Panc1 (cell line): ENCODE results near the gene IFRD1. TPM values are rescaled to one million over a fixed set of nuclear protein-coding genes. Genes with fewer than 3 reads are reported as not detected.

ENCODE experiments used
- ATAC-seq: fragments of 200-7000 bp; cut with Tn5 transposase; 2 replicates; pipeline ENCODE4 v1.9.1; 2020; ENCODE audit warnings: mild to moderate bottlenecking, moderate library complexity
- BruUV-seq: library from RNA; stranded (reverse); fragments of 400-500 nt; replicated peaks from 2 replicates; lab custom pipeline; 2021; lab: Mats Ljungman, UMichigan
- CTCF ChIA-PET: fragments of 300-600 bp; sonication (Branson Sonifier 250); formaldehyde crosslinking; loops from one replicate; lab custom pipeline; 2022; ENCODE audit warnings: antibody characterized with exemption; lab: Charles Lee
- POLR2A ChIA-PET: fragments of 300-600 bp; sonication (Branson Sonifier 250); formaldehyde crosslinking; loops from one replicate; lab custom pipeline; 2022; ENCODE audit warnings: antibody characterized with exemption; lab: Charles Lee
- DNase-seq: peaks from one replicate; pipeline ENCODE4 v3.0.0-alpha.2; 2010; ENCODE audit warnings: low read depth, low spot score
- H3K27ac ChIP-seq: 2 replicates; pipeline ENCODE4 v1.5.1; 2011; ENCODE audit warnings: mild to moderate bottlenecking, low read length, inconsistent platforms
- H3K27me3 ChIP-seq: fragments of 200-500 bp; sonication (Bioruptor generic); 2 replicates; pipeline ENCODE4 v1.6.0; 2014; ENCODE audit warnings: low read length, inconsistent platforms; ENCODE audit not compliant: control insufficient read depth, insufficient read depth
- H3K36me3 ChIP-seq: fragments of 200-500 bp; sonication (Bioruptor generic); 2 replicates; pipeline ENCODE4 v1.5.1; 2014; ENCODE audit warnings: inconsistent platforms, mild to moderate bottlenecking, low read length, moderate library complexity; ENCODE audit not compliant: control insufficient read depth, insufficient read depth
- H3K4me1 ChIP-seq: 2 replicates; pipeline ENCODE4 v1.5.1; 2011; ENCODE audit warnings: inconsistent platforms, mild to moderate bottlenecking, low read length, moderate library complexity; ENCODE audit not compliant: control insufficient read depth, insufficient read depth
- H3K4me3 ChIP-seq, 2 experiments: 2 replicates each; pipeline ENCODE4 v1.5.1; 2011 to 2012; ENCODE audit warnings: low read depth in 2 of 2, low read length in 2 of 2, mild to moderate bottlenecking in 2 of 2, inconsistent platforms in 1 of 2, moderate library complexity in 1 of 2
- H3K9me3 ChIP-seq: fragments of 200-500 bp; sonication (Bioruptor generic); 2 replicates; pipeline ENCODE4 v1.5.1; 2014; ENCODE audit warnings: low read depth, mild to moderate bottlenecking, inconsistent platforms, low read length, moderate library complexity; ENCODE audit not compliant: control insufficient read depth, insufficient read depth
- CTCF ChIP-seq: fragments of 450-650 bp; IDR thresholded peaks from 2 replicates; pipeline ENCODE4 v1.5.1; 2017; ENCODE audit warnings: mild to moderate bottlenecking
- POLR2AphosphoS5 ChIP-seq: IDR thresholded peaks from 2 replicates; pipeline ENCODE4 v1.6.1; 2012; ENCODE audit warnings: mild to moderate bottlenecking, low read depth, low read length, moderate library complexity
- REST ChIP-seq, 2 experiments: IDR thresholded peaks; 2 replicates each; pipeline ENCODE4 v1.6.1; 2011 to 2012; ENCODE audit warnings: low read depth in 2 of 2, control low read depth in 1 of 2, low read length in 1 of 2, mild to moderate bottlenecking in 1 of 2, moderate library complexity in 1 of 2; ENCODE audit not compliant: insufficient read depth in 1 of 2
- SIN3A ChIP-seq: IDR thresholded peaks from 2 replicates; pipeline ENCODE4 v1.6.1; 2012; ENCODE audit warnings: low read depth, mild to moderate bottlenecking, low read length, moderate library complexity, borderline replicate concordance; ENCODE audit not compliant: insufficient read depth
- TCF7L2 ChIP-seq: IDR thresholded peaks from 2 replicates; pipeline ENCODE4 v1.6.1; 2011; ENCODE audit warnings: mild to moderate bottlenecking, low read depth, low read length, inconsistent platforms
- in situ Hi-C: cut with HindIII; loops from 2 replicates; pipeline ENCODE4 v1.10.0; 2016; ENCODE audit warnings: low sequenced_read_pairs, low pct_unique_long_range_greater_than_20kb
- intact Hi-C: fragments of 100-400 bp; cut with micrococcal nuclease; formaldehyde crosslinking; loops from one replicate; pipeline ENCODE4 v1.10.0; 2022; ENCODE audit not compliant: unreplicated experiment
- total RNA-seq: library from RNA; stranded (reverse); gene quantifications from one replicate; pipeline ENCODE4 v1.2.1, GENCODE V29; 2021; ENCODE audit not compliant: unreplicated experiment

IFRD1 gene
- total RNA-seq, 1 experiment from 2014 or later = 54.3 TPM

DNA sequence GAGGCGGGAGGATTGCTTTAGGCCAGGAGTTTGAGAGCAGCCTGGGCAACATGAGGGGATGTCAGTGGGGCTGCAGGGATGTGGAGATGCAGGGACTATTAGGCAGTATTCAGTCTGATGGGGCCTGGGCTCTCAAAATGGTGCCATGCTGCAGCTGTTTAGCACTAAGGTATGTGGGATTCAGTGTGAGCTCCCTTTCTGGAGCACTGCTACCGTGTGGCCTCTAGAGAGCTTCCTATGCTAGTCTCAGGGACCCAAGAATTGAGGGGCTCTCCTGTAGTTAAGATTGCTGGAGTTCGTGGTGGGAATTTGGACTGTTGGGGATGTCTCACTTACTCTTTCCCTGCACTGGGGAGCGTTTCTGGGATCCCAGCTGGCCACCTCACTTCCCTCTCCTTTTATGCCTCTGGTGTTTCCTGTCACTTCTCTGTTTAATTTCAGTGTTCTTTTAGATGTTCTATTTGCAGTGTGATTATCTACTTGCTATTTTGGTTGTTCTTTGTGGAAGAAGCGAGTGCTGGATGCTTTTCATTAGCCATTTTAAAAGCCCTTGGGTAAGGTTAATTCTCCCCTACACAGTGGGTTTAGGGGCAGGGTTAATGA lies 53.9 kb downstream of the IFRD1 start:
- Histone ChIP-seq H3K4me3 (no peak overlapping the region), H3K27ac (no peak overlapping the region), H3K9me3 (no peaks in the 10 kb centered on the region), H3K4me1 (no peaks in the 10 kb centered on the region), H3K27me3 (peaks cover 2% of the 10 kb centered on the region; the same call in 1 of the 2 replicates), H3K36me3 (no peaks in the 10 kb centered on the region)
- intact Hi-C loops (no loop called here), in situ Hi-C loops (no loop called here)
- ATAC-seq (no peak), DNase-seq (no peak)
- ChIA-PET POLR2A (no interaction called here), CTCF (no interaction called here)
- TF ChIP-seq TCF7L2 (no peak), POLR2AphosphoS5 (no peak), REST (IDR thresholded peaks at IDR 0.05; ENCODE audit: insufficient read depth in 1 of 2, low read depth in 2 of 2, low read length in 1 of 2) (no peak)
- no TSS peak for BruUV-seq

- Histone ChIP-seq H3K4me1 (no peaks in the 10 kb centered on the region), H3K9me3 (no peaks in the 10 kb centered on the region), H3K27ac (no peak overlapping the region), H3K36me3 (no peaks in the 10 kb centered on the region), H3K27me3 (no peaks in the 10 kb centered on the region; the same call in 1 of the 2 replicates), H3K4me3 (no peak overlapping the region)
- CTCF ChIA-PET = no interaction called here
- no TSS peak for BruUV-seq
- ATAC-seq = no peak
- DNase-seq = no peak
- in situ Hi-C loops (no loop called here), intact Hi-C loops (no loop called here)
- TF ChIP-seq REST (IDR thresholded peaks at IDR 0.05; ENCODE audit: insufficient read depth in 1 of 2, low read depth in 2 of 2, low read length in 1 of 2) = no peak
- no peak for TF ChIP-seq CTCF
- TF ChIP-seq TCF7L2 = no peak
- TF ChIP-seq POLR2AphosphoS5 = no peak
- TF ChIP-seq SIN3A = no peak
- POLR2A ChIA-PET = no interaction called here
Observed at GRCh38 chr7:112505495-112505894, 55.2 kb downstream of the IFRD1 start.
